ENCODE data around the gene TEDDM1.

GRCh38 chr1:182383037-182383661 is 17.3 kb downstream of the TEDDM1 start:
- TF ChIP-seq CTCF (IDR thresholded peaks at IDR 0.05; ENCODE audit: borderline replicate concordance, extremely low read depth, low read length, poor library complexity, severe bottlenecking) (no peak), EZH2 (IDR thresholded peaks at IDR 0.05; ENCODE audit: borderline replicate concordance, low read depth, low read length, severe bottlenecking) (no peak)
